Loucy (cell line): ENCODE results near the gene PIEZO1.

Experiments used
- EZH2phosphoT487 ChIP-seq: fragments of 200-600 bp; IDR thresholded peaks from 2 replicates; pipeline ENCODE4 v1.6.1; 2018; ENCODE audit warnings: antibody characterized with exemption, mild to moderate bottlenecking, moderate library complexity, borderline replicate concordance
- TF ChIP-seq, protein P1 (sequence below): fragments of 200-600 bp; sonication (generic); conservative IDR thresholded peaks from 2 replicates; pipeline ENCODE4 v1.5.1; 2014; ENCODE audit warnings: mild to moderate bottlenecking, antibody characterized with exemption, low read length

DNA sequence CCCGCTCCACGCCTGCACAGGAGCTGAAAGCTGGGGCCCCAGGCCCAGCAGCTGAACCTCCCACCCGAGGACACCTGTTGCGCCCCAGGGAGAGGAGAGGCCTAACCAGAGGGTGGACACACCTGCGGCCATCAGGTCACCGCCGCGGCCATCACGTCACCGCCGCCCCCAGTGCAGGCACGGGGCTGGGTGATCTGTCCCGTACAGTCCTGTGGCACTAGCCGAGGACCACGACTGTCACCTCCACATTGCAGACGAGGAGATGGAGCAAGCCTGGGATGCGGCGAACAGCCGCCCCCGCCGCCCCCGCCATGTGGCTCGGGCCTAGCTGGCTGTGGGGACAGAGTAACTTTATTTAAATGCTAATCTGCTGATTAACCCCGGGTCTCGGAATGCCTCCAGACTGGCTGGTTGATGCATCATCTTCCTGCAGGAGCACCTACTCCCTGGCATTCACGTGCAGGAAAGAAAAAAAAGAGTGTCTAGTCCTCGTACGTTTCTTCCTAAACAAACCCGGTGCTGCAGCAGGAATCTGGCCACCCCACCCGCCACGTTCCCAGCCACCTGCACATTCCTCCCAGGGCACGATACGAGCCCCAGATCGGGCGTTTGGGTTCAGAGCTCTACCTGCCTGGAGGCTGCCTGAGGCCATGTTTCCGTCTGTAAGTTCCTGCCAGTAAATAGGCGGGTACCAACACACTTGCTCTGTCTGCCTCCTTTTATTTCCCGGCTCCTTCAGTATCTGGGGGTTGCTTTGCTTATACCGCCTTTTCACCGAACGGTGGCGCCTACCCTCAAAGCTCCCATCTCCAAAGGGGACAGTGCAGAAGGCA, 29.9 kb downstream of the PIEZO1 start:
- TF ChIP-seq, protein P1, sequence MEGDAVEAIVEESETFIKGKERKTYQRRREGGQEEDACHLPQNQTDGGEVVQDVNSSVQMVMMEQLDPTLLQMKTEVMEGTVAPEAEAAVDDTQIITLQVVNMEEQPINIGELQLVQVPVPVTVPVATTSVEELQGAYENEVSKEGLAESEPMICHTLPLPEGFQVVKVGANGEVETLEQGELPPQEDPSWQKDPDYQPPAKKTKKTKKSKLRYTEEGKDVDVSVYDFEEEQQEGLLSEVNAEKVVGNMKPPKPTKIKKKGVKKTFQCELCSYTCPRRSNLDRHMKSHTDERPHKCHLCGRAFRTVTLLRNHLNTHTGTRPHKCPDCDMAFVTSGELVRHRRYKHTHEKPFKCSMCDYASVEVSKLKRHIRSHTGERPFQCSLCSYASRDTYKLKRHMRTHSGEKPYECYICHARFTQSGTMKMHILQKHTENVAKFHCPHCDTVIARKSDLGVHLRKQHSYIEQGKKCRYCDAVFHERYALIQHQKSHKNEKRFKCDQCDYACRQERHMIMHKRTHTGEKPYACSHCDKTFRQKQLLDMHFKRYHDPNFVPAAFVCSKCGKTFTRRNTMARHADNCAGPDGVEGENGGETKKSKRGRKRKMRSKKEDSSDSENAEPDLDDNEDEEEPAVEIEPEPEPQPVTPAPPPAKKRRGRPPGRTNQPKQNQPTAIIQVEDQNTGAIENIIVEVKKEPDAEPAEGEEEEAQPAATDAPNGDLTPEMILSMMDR: no peak
- no peak for TF ChIP-seq EZH2phosphoT487
